GM12874 (cell line): ENCODE measurements around the gene EVL.

Experiments
- TF ChIP-seq, protein P1 (sequence below): IDR thresholded peaks from 2 replicates; pipeline ENCODE4 v1.5.1; 2011; ENCODE audit warnings: low read depth, mild to moderate bottlenecking, control low read depth, low read length, moderate library complexity; ENCODE audit not compliant: insufficient read depth

The EVL gene

DNA sequence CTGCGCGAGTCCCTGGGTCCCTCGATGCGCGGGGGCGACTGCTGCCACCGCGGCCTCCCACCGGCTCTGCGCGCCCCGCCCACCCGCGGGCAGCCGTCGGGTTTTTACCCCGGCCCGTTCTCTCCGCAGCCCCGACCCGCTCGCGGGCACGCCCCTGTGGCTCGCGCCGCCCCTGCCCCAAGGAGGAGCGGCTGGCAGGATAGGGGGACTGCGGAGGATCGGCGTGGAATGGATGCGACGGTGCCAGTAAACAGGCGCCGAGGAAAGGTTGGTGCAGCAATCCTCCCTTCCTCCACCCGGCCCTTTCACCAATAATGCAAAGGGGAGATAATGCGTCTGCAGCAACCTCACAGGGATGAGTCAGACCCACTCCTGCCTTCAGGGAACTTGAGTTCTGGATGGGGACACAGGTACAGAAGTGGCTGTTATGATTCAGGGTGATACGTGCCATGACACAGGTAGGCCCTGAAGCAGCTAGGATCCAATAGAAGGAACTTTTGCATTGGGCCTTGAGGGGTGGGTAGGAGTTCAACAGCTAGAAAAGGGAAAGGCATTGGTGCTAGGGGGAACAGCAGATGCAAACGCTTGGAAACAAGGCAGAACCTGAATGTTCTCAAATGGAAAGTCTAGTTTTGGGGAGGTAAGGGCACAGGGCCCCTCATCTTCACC is 94.8 kb downstream of the EVL start:
- TF ChIP-seq, protein P1, sequence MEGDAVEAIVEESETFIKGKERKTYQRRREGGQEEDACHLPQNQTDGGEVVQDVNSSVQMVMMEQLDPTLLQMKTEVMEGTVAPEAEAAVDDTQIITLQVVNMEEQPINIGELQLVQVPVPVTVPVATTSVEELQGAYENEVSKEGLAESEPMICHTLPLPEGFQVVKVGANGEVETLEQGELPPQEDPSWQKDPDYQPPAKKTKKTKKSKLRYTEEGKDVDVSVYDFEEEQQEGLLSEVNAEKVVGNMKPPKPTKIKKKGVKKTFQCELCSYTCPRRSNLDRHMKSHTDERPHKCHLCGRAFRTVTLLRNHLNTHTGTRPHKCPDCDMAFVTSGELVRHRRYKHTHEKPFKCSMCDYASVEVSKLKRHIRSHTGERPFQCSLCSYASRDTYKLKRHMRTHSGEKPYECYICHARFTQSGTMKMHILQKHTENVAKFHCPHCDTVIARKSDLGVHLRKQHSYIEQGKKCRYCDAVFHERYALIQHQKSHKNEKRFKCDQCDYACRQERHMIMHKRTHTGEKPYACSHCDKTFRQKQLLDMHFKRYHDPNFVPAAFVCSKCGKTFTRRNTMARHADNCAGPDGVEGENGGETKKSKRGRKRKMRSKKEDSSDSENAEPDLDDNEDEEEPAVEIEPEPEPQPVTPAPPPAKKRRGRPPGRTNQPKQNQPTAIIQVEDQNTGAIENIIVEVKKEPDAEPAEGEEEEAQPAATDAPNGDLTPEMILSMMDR = no peak

- TF ChIP-seq, protein P1 = no peak
Measured at GRCh38 chr14:100160534-100160916, 95.3 kb downstream of the EVL start.

- TF ChIP-seq, protein P1 = no peak
Measured at GRCh38 chr14:100165376-100165775, 100.2 kb downstream of the EVL start.

DNA sequence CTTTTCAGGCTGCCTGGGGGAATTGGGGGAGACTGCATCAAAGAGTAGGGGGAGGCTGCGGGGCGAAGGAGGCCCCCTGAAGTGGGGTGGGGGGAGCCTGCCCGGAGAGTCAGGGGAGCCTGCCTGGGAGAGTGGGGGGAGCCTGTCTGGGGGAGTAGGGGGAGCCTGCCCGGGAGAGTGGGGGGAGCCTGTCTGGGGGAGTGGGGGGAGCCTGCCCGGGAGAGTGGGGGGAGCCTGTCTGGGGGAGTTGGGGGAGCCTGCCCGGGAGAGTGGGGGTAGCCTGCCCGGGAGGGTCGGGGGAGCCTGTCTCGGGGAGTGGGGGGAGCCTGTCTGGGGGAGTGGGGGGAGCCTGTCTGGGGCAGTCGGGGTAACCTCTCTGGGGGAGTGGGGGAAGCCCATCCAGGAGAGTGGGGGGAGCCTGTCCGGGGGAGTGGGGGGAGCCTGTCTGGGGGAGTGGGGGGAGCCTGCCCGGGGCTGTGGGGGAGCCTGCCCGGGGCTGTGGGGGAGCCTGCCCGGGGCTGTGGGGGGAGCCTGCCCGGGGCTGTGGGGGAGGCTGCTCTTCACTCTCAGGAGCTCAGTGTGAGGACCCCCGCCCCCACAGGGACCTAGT is 100.7 kb downstream of the EVL start:
- TF ChIP-seq, protein P1 = no peak

DNA sequence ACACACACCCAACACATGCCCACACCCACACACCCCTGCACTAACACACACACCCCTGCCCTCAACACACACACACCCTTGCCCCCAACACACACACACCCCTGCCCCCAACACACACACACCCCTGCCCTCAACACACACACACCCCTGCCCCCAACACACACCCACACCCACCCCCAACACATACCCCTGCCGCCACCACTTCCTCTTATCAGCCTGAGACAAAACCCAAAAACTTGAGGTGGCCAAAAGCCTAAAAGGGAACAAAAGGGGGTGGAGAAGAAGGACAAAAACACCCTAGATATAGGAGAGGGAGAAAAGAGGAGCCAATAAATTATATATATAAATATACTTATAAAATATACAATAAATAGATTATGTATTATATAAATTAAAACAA is 103.3 kb downstream of the EVL start:
- TF ChIP-seq, protein P1 = no peak

- TF ChIP-seq, protein P1 = no peak
Measured at GRCh38 chr14:100170880-100171279, 105.7 kb downstream of the EVL start.

GRCh38 chr14:100172811-100173210 is 107.6 kb downstream of the EVL start:
- TF ChIP-seq, protein P1 = no peak
